ENCODE results near the gene CLASP1.

- TF ChIP-seq, protein P1, sequence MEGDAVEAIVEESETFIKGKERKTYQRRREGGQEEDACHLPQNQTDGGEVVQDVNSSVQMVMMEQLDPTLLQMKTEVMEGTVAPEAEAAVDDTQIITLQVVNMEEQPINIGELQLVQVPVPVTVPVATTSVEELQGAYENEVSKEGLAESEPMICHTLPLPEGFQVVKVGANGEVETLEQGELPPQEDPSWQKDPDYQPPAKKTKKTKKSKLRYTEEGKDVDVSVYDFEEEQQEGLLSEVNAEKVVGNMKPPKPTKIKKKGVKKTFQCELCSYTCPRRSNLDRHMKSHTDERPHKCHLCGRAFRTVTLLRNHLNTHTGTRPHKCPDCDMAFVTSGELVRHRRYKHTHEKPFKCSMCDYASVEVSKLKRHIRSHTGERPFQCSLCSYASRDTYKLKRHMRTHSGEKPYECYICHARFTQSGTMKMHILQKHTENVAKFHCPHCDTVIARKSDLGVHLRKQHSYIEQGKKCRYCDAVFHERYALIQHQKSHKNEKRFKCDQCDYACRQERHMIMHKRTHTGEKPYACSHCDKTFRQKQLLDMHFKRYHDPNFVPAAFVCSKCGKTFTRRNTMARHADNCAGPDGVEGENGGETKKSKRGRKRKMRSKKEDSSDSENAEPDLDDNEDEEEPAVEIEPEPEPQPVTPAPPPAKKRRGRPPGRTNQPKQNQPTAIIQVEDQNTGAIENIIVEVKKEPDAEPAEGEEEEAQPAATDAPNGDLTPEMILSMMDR (IDR thresholded peaks at IDR 0.05), result peak in 1 of 4 experiments; percentile 6
- peak in 1 of 2 donors; percentile 16 for TF ChIP-seq POLR2A (IDR thresholded peaks at IDR 0.05)
These were observed 493 bp upstream of the CLASP1 start for GRCh38 chr2:121649596-121650314.
